Keratinocyte (primary cell): ENCODE results near the gene GRIK2. TPM values are rescaled to one million over a fixed set of nuclear protein-coding genes. Genes with fewer than 3 reads are reported as not detected.

Experiments used
- DNase-seq: peaks from one replicate; pipeline ENCODE4 v3.0.0-alpha.2; 2011; ENCODE audit warnings: low read depth, missing footprints, low spot score
- FAIRE-seq: peaks from 2 replicates; lab custom pipeline; 2011; peaks lifted over from hg19 to GRCh38; lab: Jason Lieb, UNC
- H2AFZ ChIP-seq: 2 replicates; pipeline ENCODE4 v1.6.0; 2012; ENCODE audit warnings: low read length, control low read depth, inconsistent platforms; ENCODE audit not compliant: control insufficient read depth
- H3K27ac ChIP-seq: 2 replicates; pipeline ENCODE4 v1.5.1; 2011; ENCODE audit warnings: low read length; ENCODE audit not compliant: control insufficient read depth, insufficient read depth
- H3K27me3 ChIP-seq: 3 replicates; pipeline ENCODE4 v1.6.0; 2011; ENCODE audit warnings: low read length; ENCODE audit not compliant: control insufficient read depth, insufficient read depth; ENCODE audit errors: extremely low read depth
- H3K36me3 ChIP-seq, 2 experiments: 2 replicates in 1 of 2; 3 replicates in 1 of 2; pipeline ENCODE4 v1.5.1; 2011; ENCODE audit warnings: low read length in 2 of 2, mild to moderate bottlenecking in 1 of 2; ENCODE audit not compliant: control insufficient read depth in 2 of 2, insufficient read depth in 2 of 2; ENCODE audit errors: extremely low read depth in 1 of 2
- H3K4me1 ChIP-seq: 3 replicates; pipeline ENCODE4 v1.5.1; 2011; ENCODE audit warnings: low read length; ENCODE audit not compliant: control insufficient read depth, insufficient read depth; ENCODE audit errors: extremely low read depth
- H3K4me2 ChIP-seq: 3 replicates; pipeline ENCODE4 v1.6.0; 2011; ENCODE audit warnings: low read depth, low read length; ENCODE audit not compliant: control insufficient read depth, insufficient read depth; ENCODE audit errors: extremely low read depth
- H3K4me3 ChIP-seq, 3 experiments: fragments of 200-600 bp in 1 of 3; sonication (generic) in 1 of 3; 2 replicates in 2 of 3; 3 replicates in 1 of 3; pipeline ENCODE4 v1.5.1; 2011 to 2016; ENCODE audit warnings: low read length in 3 of 3, mild to moderate bottlenecking in 3 of 3, control low read depth in 2 of 3, inconsistent platforms in 1 of 3, low read depth in 1 of 3, mixed read lengths in 1 of 3, mixed run types in 1 of 3, moderate library complexity in 1 of 3; ENCODE audit not compliant: control insufficient read depth in 2 of 3, insufficient read depth in 2 of 3; ENCODE audit errors: extremely low read depth in 1 of 3
- H3K79me2 ChIP-seq: 2 replicates; pipeline ENCODE4 v1.6.0; 2012; ENCODE audit warnings: low read length; ENCODE audit not compliant: control insufficient read depth, insufficient read depth
- H3K9ac ChIP-seq: 3 replicates; pipeline ENCODE4 v1.6.0; 2011; ENCODE audit warnings: low read length; ENCODE audit not compliant: control insufficient read depth, insufficient read depth; ENCODE audit errors: extremely low read depth
- H3K9me1 ChIP-seq: 3 replicates; pipeline ENCODE4 v1.6.0; 2011; ENCODE audit warnings: low read length; ENCODE audit not compliant: control insufficient read depth, insufficient read depth; ENCODE audit errors: extremely low read depth
- H3K9me3 ChIP-seq: 2 replicates; pipeline ENCODE4 v1.5.1; 2012; ENCODE audit warnings: low read depth, low read length; ENCODE audit not compliant: control insufficient read depth
- H4K20me1 ChIP-seq: 3 replicates; pipeline ENCODE4 v1.6.0; 2011; ENCODE audit warnings: low read length; ENCODE audit not compliant: control insufficient read depth, insufficient read depth; ENCODE audit errors: extremely low read depth
- CTCF ChIP-seq, 3 experiments: IDR thresholded peaks in 1 of 3; conservative IDR thresholded peaks in 1 of 3; optimal IDR thresholded peaks in 1 of 3; 2 replicates in 2 of 3; 3 replicates in 1 of 3; pipeline versions ENCODE3 to v1.5.1; 2011; ENCODE audit warnings: low read length in 3 of 3, mild to moderate bottlenecking in 3 of 3, moderate library complexity in 2 of 3, control low read depth in 1 of 3, inconsistent platforms in 1 of 3; ENCODE audit not compliant: insufficient read depth in 2 of 3; ENCODE audit errors: extremely low read depth in 1 of 3
- EZH2 ChIP-seq: IDR thresholded peaks from one replicate; pipeline ENCODE4 v1.6.1; 2012; ENCODE audit warnings: inconsistent platforms, mild to moderate bottlenecking, low read length, moderate library complexity
- dilution Hi-C: fragments of 300-500 bp; cut with MboI; formaldehyde crosslinking; loops from one replicate; pipeline ENCODE4 v1.7.0; 2020; ENCODE audit warnings: low sequenced_read_pairs; ENCODE audit not compliant: extremely low pct_ligation_motif_present
- polyA plus RNA-seq, 5 experiments: library from polyadenylated mRNA; depleted of rRNA in 3 of 5; stranded (reverse) in 3 of 5; stranded (forward) in 1 of 5; unstranded in 1 of 5; fragments of >200 nt; gene quantifications; 1 replicate in 1 of 5; 2 replicates in 3 of 5; 3 replicates in 1 of 5; pipeline versions ENCODE4 v1.2.1 to v1.2.3, GENCODE V29; 2011 to 2012; ENCODE audit warnings: missing spikeins in 2 of 5, low read depth in 1 of 5, low replicate concordance in 1 of 5

The GRIK2 gene
- polyA plus RNA-seq, 1 donor (not counting 4 experiments of a cell fraction or from before 2014, with no cell fraction given): 0.01 TPM

DNA sequence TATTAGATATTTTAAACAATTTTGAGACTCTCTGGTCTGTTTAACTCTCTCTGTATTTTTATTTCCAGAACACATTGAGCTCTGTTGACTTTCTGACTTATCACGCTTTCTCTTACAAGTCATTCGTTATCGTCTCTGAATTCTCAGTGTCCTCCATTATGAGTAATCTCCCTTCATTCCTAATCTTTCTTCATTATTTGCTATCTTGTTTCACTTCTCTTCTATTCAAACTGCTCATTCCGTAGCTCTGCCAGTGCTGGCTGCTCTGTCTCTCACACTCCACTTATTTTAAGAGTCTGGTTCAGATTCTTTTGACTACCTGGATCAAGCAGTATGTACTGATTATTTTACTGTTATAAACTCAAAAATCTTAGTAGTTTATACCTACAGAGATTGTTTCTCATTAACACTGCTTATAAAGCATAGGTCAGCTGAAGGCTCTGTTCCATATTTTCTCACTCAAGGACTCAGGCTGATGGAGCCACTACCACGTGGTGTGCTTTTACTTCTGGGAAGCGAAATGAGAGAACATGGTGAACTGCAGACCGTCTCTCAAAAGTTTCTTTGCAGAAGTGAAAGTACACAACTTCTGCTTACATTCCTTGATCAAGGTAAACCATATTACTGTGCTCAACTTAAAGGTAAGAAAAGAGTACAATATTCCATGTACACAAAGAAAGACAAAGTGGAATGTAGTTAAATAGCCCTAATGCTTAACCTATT is 485.2 kb downstream of the GRIK2 start:
- H3K4me2 ChIP-seq: no peak overlapping the region
- no peak for TF ChIP-seq EZH2
- dilution Hi-C loops: no loop called here
- no peaks in the 10 kb centered on the region for H3K27me3 ChIP-seq
- no peak overlapping the region for H3K4me3 ChIP-seq
- H3K9me3 ChIP-seq: no peaks in the 10 kb centered on the region
- no peak overlapping the region for H3K27ac ChIP-seq
- H3K9ac ChIP-seq: no peak overlapping the region
- H3K9me1 ChIP-seq: no peaks in the 10 kb centered on the region
- no peak overlapping the region for H2AFZ ChIP-seq
- no peaks in the 10 kb centered on the region for H3K36me3 ChIP-seq
- H3K4me1 ChIP-seq: no peaks in the 10 kb centered on the region
- H3K79me2 ChIP-seq: no peaks in the 10 kb centered on the region
- no peak for DNase-seq
- no peaks in the 10 kb centered on the region for H4K20me1 ChIP-seq
- FAIRE-seq: no peak

GRCh38 chr6:101879782-101880181 is 486.3 kb downstream of the GRIK2 start:
- H3K9ac ChIP-seq: no peak overlapping the region
- H3K4me2 ChIP-seq: no peak overlapping the region
- DNase-seq (no peak), FAIRE-seq (no peak)
- no peaks in the 10 kb centered on the region for H3K4me1 ChIP-seq
- no peak overlapping the region for H3K27ac ChIP-seq
- H4K20me1 ChIP-seq: no peaks in the 10 kb centered on the region
- TF ChIP-seq EZH2 (no peak), CTCF (optimal IDR thresholded peaks at IDR 0.05 in 1 of 3, IDR thresholded peaks at IDR 0.05 in 1 of 3, conservative IDR thresholded peaks at IDR 0.05 in 1 of 3; ENCODE audit: extremely low read depth in 1 of 3, insufficient read depth in 2 of 3, low read length in 3 of 3) (no peak)
- H3K9me1 ChIP-seq: no peaks in the 10 kb centered on the region
- H3K27me3 ChIP-seq: no peaks in the 10 kb centered on the region
- no peaks in the 10 kb centered on the region for H3K79me2 ChIP-seq
- no peaks in the 10 kb centered on the region for H3K9me3 ChIP-seq
- H3K4me3 ChIP-seq: no peak overlapping the region
- no peaks in the 10 kb centered on the region for H3K36me3 ChIP-seq
- dilution Hi-C loops: no loop called here
- H2AFZ ChIP-seq: no peak overlapping the region

GRCh38 chr6:101883505-101883904 is 490.0 kb downstream of the GRIK2 start:
- no peak overlapping the region for H3K4me3 ChIP-seq
- no peak overlapping the region for H2AFZ ChIP-seq
- no peak overlapping the region for H3K27ac ChIP-seq
- DNase-seq (no peak), FAIRE-seq (peak; percentile 29)
- no peaks in the 10 kb centered on the region for H3K36me3 ChIP-seq
- H3K27me3 ChIP-seq: no peaks in the 10 kb centered on the region
- no peak for TF ChIP-seq CTCF (optimal IDR thresholded peaks at IDR 0.05 in 1 of 3, IDR thresholded peaks at IDR 0.05 in 1 of 3, conservative IDR thresholded peaks at IDR 0.05 in 1 of 3; ENCODE audit: extremely low read depth in 1 of 3, insufficient read depth in 2 of 3, low read length in 3 of 3)
- no peak for TF ChIP-seq EZH2
- no peak overlapping the region for H3K4me2 ChIP-seq
- no peak overlapping the region for H3K9ac ChIP-seq
- H3K4me1 ChIP-seq: no peaks in the 10 kb centered on the region
- dilution Hi-C loops: no loop called here
- H3K9me3 ChIP-seq: no peaks in the 10 kb centered on the region
- H4K20me1 ChIP-seq: no peaks in the 10 kb centered on the region
- H3K79me2 ChIP-seq: no peaks in the 10 kb centered on the region
- H3K9me1 ChIP-seq: no peaks in the 10 kb centered on the region
